Uterus (tissue), 2 donors: ENCODE results near the gene ABCC8.

Experiments used
- POLR2A ChIP-seq, 2 donors: fragments of 450-650 bp; IDR thresholded peaks; one replicate each; pipeline ENCODE4 v1.6.1; 2016; ENCODE audit warnings: antibody characterized with exemption in 2 of 2, mild to moderate bottlenecking in 1 of 2, moderate library complexity in 1 of 2
- TF ChIP-seq, protein P1 (sequence below), 4 experiments: fragments of 200-600 bp in 2 of 4; fragments of 450-650 bp in 2 of 4; sonication (generic) in 2 of 4; IDR thresholded peaks; one replicate each; pipeline ENCODE4 v1.5.1; 2016 to 2019; ENCODE audit warnings: antibody characterized with exemption in 4 of 4, mild to moderate bottlenecking in 2 of 4, moderate library complexity in 1 of 4

DNA sequence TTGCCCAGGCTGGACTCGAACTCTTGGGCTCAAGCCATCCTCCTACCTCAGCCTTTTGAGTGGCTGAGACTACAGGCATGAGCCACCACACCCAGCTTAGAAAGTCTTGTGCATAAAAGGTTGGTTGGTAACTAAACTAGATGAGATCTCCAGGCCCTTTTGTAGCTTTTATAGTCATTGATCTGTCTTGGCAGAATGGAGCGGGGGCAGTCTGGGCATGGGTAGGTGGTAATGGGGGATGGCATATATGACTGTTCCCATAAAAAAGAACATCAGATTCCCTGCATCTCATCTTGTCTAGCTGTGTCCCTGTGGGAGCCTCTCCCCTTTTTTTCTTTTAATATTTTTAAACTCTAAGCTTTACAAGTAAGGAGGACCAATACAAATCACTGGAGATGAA is 30.2 kb downstream of the ABCC8 start:
- TF ChIP-seq POLR2A (IDR thresholded peaks at IDR 0.05), result no peak
- TF ChIP-seq, protein P1, sequence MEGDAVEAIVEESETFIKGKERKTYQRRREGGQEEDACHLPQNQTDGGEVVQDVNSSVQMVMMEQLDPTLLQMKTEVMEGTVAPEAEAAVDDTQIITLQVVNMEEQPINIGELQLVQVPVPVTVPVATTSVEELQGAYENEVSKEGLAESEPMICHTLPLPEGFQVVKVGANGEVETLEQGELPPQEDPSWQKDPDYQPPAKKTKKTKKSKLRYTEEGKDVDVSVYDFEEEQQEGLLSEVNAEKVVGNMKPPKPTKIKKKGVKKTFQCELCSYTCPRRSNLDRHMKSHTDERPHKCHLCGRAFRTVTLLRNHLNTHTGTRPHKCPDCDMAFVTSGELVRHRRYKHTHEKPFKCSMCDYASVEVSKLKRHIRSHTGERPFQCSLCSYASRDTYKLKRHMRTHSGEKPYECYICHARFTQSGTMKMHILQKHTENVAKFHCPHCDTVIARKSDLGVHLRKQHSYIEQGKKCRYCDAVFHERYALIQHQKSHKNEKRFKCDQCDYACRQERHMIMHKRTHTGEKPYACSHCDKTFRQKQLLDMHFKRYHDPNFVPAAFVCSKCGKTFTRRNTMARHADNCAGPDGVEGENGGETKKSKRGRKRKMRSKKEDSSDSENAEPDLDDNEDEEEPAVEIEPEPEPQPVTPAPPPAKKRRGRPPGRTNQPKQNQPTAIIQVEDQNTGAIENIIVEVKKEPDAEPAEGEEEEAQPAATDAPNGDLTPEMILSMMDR (IDR thresholded peaks at IDR 0.05), result no peak
